Common myeloid progenitor, CD34-positive (primary cell): Measurements from ENCODE around the gene RHCE. TPM values are rescaled to one million over a fixed set of nuclear protein-coding genes. Genes with fewer than 3 reads are reported as not detected.
A peak's percentile ranks its signal among the peaks of the same experiment; 100 is the strongest.
"Not testable (repeated sequence)": the region's sequence is repeated elsewhere in the genome, so short reads cannot be mapped to it uniquely, and the experiment has no call there.

Experiments used
- CTCF ChIA-PET: fragments of 350-600 bp; sonication (Branson Sonifier 250); formaldehyde crosslinking; loops from one replicate; lab custom pipeline; 2021; ENCODE audit warnings: antibody characterized with exemption; lab: Charles Lee
- POLR2A ChIA-PET: fragments of 350-600 bp; sonication (Branson Sonifier 250); formaldehyde crosslinking; loops from one replicate; lab custom pipeline; 2021; ENCODE audit warnings: antibody characterized with exemption; lab: Charles Lee
- DNase-seq, 3 donors: peaks; one replicate each; pipeline versions ENCODE4 v3.0.0 to v3.0.0-alpha.2; 2013
- H3K27ac ChIP-seq, 2 experiments: 1 replicate in 1 of 2; 2 replicates in 1 of 2; pipeline ENCODE4 v1.7.0; 2013; ENCODE audit warnings: inconsistent platforms in 2 of 2, low read length in 2 of 2, mild to moderate bottlenecking in 2 of 2, low read depth in 1 of 2, moderate library complexity in 1 of 2; ENCODE audit not compliant: severe bottlenecking in 2 of 2, insufficient read depth in 1 of 2, poor library complexity in 1 of 2
- H3K27me3 ChIP-seq, 5 experiments: replicated peaks in 2 of 5; 1 replicate in 3 of 5; 2 replicates in 2 of 5; pipeline versions ENCODE4 v1.6.1 to v1.7.0; 2013; ENCODE audit warnings: low read length in 4 of 5, mild to moderate bottlenecking in 2 of 5, moderate library complexity in 2 of 5, inconsistent platforms in 1 of 5; ENCODE audit not compliant: insufficient read depth in 5 of 5, control insufficient read depth in 4 of 5
- H3K36me3 ChIP-seq, 4 experiments: 1 replicate in 2 of 4; 2 replicates in 2 of 4; pipeline versions ENCODE4 v1.6.1 to v1.7.0; 2013; ENCODE audit warnings: low read length in 3 of 4, control low read depth in 1 of 4, mild to moderate bottlenecking in 1 of 4; ENCODE audit not compliant: control insufficient read depth in 4 of 4, insufficient read depth in 4 of 4
- H3K4me1 ChIP-seq, 4 experiments: 1 replicate in 3 of 4; 2 replicates in 1 of 4; pipeline versions ENCODE4 v1.6.1 to v1.7.1; 2013; ENCODE audit warnings: low read length in 3 of 4, mild to moderate bottlenecking in 3 of 4, control low read depth in 1 of 4, inconsistent platforms in 1 of 4, moderate library complexity in 1 of 4; ENCODE audit not compliant: control insufficient read depth in 4 of 4, insufficient read depth in 4 of 4; ENCODE audit errors: control extremely low read depth in 1 of 4
- H3K4me3 ChIP-seq, 7 experiments: 1 replicate in 4 of 7; 2 replicates in 3 of 7; pipeline versions ENCODE4 v1.5.1 to v1.7.0; 2013; ENCODE audit warnings: mild to moderate bottlenecking in 7 of 7, low read length in 6 of 7, moderate library complexity in 6 of 7, inconsistent platforms in 2 of 7, low read depth in 2 of 7, control low read depth in 1 of 7; ENCODE audit not compliant: insufficient read depth in 4 of 7, control insufficient read depth in 1 of 7; ENCODE audit errors: extremely low read depth in 1 of 7
- H3K9me3 ChIP-seq, 5 experiments: 1 replicate in 4 of 5; 2 replicates in 1 of 5; pipeline versions ENCODE4 v1.6.1 to v1.7.1; 2013; ENCODE audit warnings: low read length in 4 of 5, mild to moderate bottlenecking in 2 of 5, inconsistent platforms in 1 of 5, low read depth in 1 of 5, moderate library complexity in 1 of 5; ENCODE audit not compliant: control insufficient read depth in 4 of 5, insufficient read depth in 2 of 5; ENCODE audit errors: control extremely low read depth in 1 of 5
- WGBS: methylation state at CpG from one replicate; pipeline ENCODE4 v1.1.5; 2013; ENCODE audit not compliant: insufficient coverage; 5-methylcytosine and 5-hydroxymethylcytosine counted together
- polyA plus RNA-seq: library from polyadenylated mRNA; unstranded; fragments of 120-200 nt; gene quantifications from one replicate; pipeline ENCODE4 v1.2.1, GENCODE V29; 2013

RHCE gene
- polyA plus RNA-seq = 0.66 TPM

DNA sequence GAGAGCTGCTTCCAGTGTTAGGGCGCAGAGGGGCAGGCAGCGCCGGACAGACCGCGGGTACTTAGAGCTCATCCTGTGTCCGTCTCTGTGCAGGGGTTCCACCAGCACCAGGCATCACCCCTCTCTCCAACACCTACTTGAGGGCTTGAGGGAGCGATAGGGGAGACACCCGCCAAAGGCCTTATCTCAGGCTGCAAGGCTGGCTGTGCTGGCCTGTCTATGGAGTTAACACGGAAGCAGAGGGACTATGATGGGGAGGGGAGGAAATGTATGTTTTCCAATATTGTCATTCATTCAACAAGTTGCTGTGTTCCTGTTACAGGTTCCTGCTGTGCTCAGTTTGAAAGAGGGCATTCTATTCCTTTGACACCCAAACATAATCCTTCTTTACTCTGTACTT lies at the start of gene RHCE:
Gene RHCE, minus strand, starts transcription at position 111 of the 400 bp plus-strand sequence. Its CDS starts 39 bp downstream, at position 72.
- H3K36me3 ChIP-seq, H3K4me1 ChIP-seq, POLR2A ChIA-PET, CTCF ChIA-PET, H3K27me3 ChIP-seq, H3K9me3 ChIP-seq, DNase-seq, H3K4me3 ChIP-seq: not testable (repeated sequence)
- H3K27ac ChIP-seq = peak within 1 kb of the TSS in 1 of 2 experiments; percentile 43
- no CpG with 5 or more reads among the region's 9 CpGs for WGBS

DNA sequence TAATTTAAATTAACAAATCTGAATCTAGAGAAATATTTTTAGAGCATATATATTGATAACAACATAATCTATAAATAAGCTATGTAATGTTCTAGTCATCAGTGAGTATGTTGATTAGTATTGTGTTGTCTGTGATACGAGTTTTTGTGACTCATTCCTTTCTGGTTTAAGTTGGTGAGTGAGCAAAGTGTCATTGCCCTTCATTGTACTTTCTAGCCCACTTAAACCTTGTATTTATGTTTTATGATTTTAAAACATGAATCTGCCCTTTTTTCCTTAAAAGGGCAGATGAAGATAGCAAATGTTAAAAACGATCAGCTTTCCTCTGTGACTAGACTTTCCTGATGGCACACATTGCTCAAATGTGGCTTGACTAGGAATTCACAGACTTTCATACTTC lies 48.6 kb upstream of the RHCE start:
- no peak overlapping the region for H3K27ac ChIP-seq
- DNase-seq = no peak
- H3K4me3 ChIP-seq = no peak overlapping the region
- ChIA-PET POLR2A (no interaction called here), CTCF (interaction anchor here (1.2 to 2.5 kb wide), 2 partner anchors 16 to 18 kb away, joined by 4 to 10 read pairs; no protein-coding TSS in a partner anchor)
- H3K9me3 ChIP-seq = no peaks in the 10 kb centered on the region
- peaks cover 0 to 21% (median 7%) of the 10 kb centered on the region in 4 experiments for H3K4me1 ChIP-seq
- H3K36me3 ChIP-seq = peaks cover 0 to 23% (median 2%) of the 10 kb centered on the region in 4 experiments
- 67% methylated on average over 1 of the region's 2 CpGs for WGBS
- no peaks in the 10 kb centered on the region for H3K27me3 ChIP-seq

DNA sequence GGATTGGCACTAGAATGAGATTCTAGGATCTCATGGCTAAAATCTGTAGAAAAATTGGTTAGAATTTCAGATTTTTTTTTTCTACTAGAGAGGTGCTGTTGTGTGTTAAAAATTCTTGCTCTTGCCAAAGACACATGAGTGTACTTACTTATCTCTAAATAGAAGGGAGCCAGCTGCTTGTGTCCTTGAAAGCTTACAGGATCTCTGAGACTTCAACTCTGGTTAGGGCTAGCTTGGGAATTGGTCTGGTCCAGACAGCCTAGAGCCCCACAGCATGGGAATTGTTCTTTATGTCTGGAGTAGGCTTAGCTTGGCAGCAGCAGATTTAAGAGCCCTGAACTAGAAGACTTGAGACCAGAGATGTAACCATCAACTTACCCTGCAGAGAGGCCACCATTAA lies 47.4 kb upstream of the RHCE start:
- H3K27ac ChIP-seq = peak overlapping the region in 1 of 2 experiments; percentile 34
- POLR2A ChIA-PET = interaction anchor here (0.7 kb wide), 1 partner anchor 296 kb away, joined by 5 read pairs; no protein-coding TSS in a partner anchor

DNA sequence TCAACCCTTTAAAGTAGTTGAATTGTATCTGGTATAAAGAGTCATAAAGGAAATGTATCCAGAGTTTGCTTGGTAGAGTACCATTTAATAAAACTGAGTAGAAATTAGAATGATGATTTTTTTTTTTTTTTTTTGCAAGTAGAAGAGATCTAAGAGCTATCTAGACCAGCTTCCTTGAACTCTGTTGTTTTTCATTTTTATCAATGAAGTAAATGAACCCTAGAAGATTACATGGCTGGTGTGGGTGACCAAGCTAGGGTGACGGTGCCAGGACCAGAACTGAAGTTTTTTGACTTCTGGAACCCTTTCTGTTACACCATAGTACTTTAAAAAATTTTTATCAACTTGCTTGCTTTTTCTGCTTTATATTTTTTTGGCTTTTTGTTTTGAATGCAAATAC lies 47.0 kb upstream of the RHCE start:
- no peak for DNase-seq
- ChIA-PET CTCF (interaction anchor here (1.1 to 2.5 kb wide), 4 partner anchors 19 to 51 kb away, joined by 3 to 10 read pairs (median 4); no protein-coding TSS in a partner anchor), POLR2A (interaction anchor here (0.7 kb wide), 1 partner anchor 295 kb away, joined by 5 read pairs; no protein-coding TSS in a partner anchor)
- Histone ChIP-seq H3K27ac (peak overlapping the region in 1 of 2 experiments; percentile 34), H3K36me3 (peaks cover 0 to 23% (median 2%) of the 10 kb centered on the region in 4 experiments), H3K9me3 (no peaks in the 10 kb centered on the region), H3K4me1 (peaks cover 0 to 21% (median 10%) of the 10 kb centered on the region in 4 experiments), H3K27me3 (no peaks in the 10 kb centered on the region), H3K4me3 (peak overlapping the region in 1 of 7 experiments; percentile 14)
- WGBS = no CpG with 5 or more reads among the region's 1 CpG

More for the DNA sequence above, 47.4 kb upstream of the RHCE start:
- Histone ChIP-seq H3K4me1 (peaks cover 0 to 17% (median 6%) of the 10 kb centered on the region in 4 experiments), H3K36me3 (peaks cover 0 to 23% (median 2%) of the 10 kb centered on the region in 4 experiments), H3K9me3 (no peaks in the 10 kb centered on the region), H3K27me3 (no peaks in the 10 kb centered on the region), H3K4me3 (no peak overlapping the region)
- DNase-seq = peak in 1 of 3 donors; percentile 31
- CTCF ChIA-PET = interaction anchor here (1.1 to 2.5 kb wide), 5 partner anchors 17 to 51 kb away, joined by 3 to 10 read pairs (median 4); no protein-coding TSS in a partner anchor

GRCh38 chr1:25467193-25467592 lies 46.6 kb upstream of the RHCE start:
- ChIA-PET POLR2A (no interaction called here), CTCF (interaction anchor here (1.0 kb wide), 1 partner anchor 34 kb away, joined by 3 read pairs; no protein-coding TSS in a partner anchor)
- Histone ChIP-seq H3K36me3 (peaks cover 0 to 23% (median 2%) of the 10 kb centered on the region in 4 experiments), H3K4me1 (peaks cover 3 to 26% (median 14%) of the 10 kb centered on the region in 4 experiments), H3K9me3 (no peaks in the 10 kb centered on the region), H3K27me3 (no peaks in the 10 kb centered on the region), H3K27ac (no peak overlapping the region), H3K4me3 (peak overlapping the region in 1 of 7 experiments; percentile 14)
- 40% methylated on average over 3 of the region's 4 CpGs for WGBS
- DNase-seq = peak in 2 of 3 donors; percentile 33 to 57

DNA sequence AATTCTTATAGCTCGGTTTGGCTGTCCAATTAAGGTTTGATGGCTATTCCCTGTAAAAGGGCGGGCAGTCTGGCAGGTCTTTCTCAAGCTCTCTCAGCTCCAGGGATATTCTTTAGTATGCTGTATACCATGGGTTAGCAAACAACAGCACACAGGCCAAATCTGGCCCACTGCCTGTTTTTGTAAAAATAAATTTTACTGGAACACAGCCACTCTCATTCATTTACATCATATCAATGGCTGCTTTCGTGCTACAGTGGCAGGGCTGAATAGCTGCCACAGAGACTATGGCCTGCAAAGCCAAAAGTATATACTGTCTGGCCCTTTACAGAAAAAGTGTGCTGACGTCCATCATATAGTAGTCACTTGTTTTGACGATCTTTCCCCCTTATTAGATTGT lies 42.1 kb upstream of the RHCE start:
- H3K9me3 ChIP-seq = no peaks in the 10 kb centered on the region
- POLR2A ChIA-PET = interaction anchor here (1.3 kb wide), 1 partner anchor 12 kb away, joined by 3 read pairs; no protein-coding TSS in a partner anchor
- H3K4me1 ChIP-seq = peaks cover 6 to 31% (median 22%) of the 10 kb centered on the region in 4 experiments
- H3K4me3 ChIP-seq = no peak overlapping the region
- DNase-seq = no peak
- H3K27ac ChIP-seq = peak overlapping the region in 1 of 2 experiments; percentile 36
- 71% methylated on average over 1 of the region's 5 CpGs for WGBS
- peaks cover 5 to 33% (median 17%) of the 10 kb centered on the region in 4 experiments for H3K36me3 ChIP-seq
- CTCF ChIA-PET = interaction anchor here (0.7 to 1.4 kb wide), 4 partner anchors 8 to 42 kb away, joined by 3 to 6 read pairs (median 4); no protein-coding TSS in a partner anchor
- no peaks in the 10 kb centered on the region for H3K27me3 ChIP-seq

GRCh38 chr1:25461849-25462248 lies 41.2 kb upstream of the RHCE start:
- POLR2A ChIA-PET = interaction anchor here (1.0 to 1.3 kb wide), 2 partner anchors 11 to 31 kb away, joined by 3 to 4 read pairs; partner anchors contain the start of gene MACO1
- Histone ChIP-seq H3K27ac (peak overlapping the region in 1 of 2 experiments; percentile 6), H3K4me3 (peak overlapping the region in 2 of 7 experiments; percentile 17 to 53), H3K9me3 (no peaks in the 10 kb centered on the region), H3K36me3 (peaks cover 5 to 39% (median 20%) of the 10 kb centered on the region in 4 experiments), H3K4me1 (peaks cover 6 to 24% (median 19%) of the 10 kb centered on the region in 4 experiments), H3K27me3 (no peaks in the 10 kb centered on the region)
- CTCF ChIA-PET = interaction anchor here (0.7 to 1.3 kb wide), 3 partner anchors 9 to 42 kb away, joined by 3 to 4 read pairs (median 3); no protein-coding TSS in a partner anchor
- WGBS = no CpG with 5 or more reads among the region's 2 CpGs
- peak; percentile 43 to 78 (median 62) for DNase-seq
